ENCODE data around the gene MESP1. TPM values are rescaled to one million over a fixed set of nuclear protein-coding genes. Genes with fewer than 3 reads are reported as not detected.

MESP1 gene, protein sequence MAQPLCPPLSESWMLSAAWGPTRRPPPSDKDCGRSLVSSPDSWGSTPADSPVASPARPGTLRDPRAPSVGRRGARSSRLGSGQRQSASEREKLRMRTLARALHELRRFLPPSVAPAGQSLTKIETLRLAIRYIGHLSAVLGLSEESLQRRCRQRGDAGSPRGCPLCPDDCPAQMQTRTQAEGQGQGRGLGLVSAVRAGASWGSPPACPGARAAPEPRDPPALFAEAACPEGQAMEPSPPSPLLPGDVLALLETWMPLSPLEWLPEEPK
- 2.6 and 2.8 TPM in 2 replicates for total RNA-seq

GRCh38 chr15:89750560-89751542, at the start of gene MESP1:
Gene MESP1 (minus strand): TSS chr15:89751249. CDS start chr15:89751231, 18 bp downstream.
- DNase-seq (ENCODE audit: low read depth), result peak; percentile 52
- Histone ChIP-seq H3K27me3 (ENCODE audit: control insufficient read depth, insufficient read depth, low read length) (peaks cover 11% of the 10 kb centered on the region), H3K4me3 (ENCODE audit: low read depth, low read length) (peak within 1 kb of the TSS; percentile 52), H3K36me3 (ENCODE audit: control insufficient read depth, insufficient read depth, low read length) (no peaks in the 10 kb centered on the region)
- TF ChIP-seq, protein P1, sequence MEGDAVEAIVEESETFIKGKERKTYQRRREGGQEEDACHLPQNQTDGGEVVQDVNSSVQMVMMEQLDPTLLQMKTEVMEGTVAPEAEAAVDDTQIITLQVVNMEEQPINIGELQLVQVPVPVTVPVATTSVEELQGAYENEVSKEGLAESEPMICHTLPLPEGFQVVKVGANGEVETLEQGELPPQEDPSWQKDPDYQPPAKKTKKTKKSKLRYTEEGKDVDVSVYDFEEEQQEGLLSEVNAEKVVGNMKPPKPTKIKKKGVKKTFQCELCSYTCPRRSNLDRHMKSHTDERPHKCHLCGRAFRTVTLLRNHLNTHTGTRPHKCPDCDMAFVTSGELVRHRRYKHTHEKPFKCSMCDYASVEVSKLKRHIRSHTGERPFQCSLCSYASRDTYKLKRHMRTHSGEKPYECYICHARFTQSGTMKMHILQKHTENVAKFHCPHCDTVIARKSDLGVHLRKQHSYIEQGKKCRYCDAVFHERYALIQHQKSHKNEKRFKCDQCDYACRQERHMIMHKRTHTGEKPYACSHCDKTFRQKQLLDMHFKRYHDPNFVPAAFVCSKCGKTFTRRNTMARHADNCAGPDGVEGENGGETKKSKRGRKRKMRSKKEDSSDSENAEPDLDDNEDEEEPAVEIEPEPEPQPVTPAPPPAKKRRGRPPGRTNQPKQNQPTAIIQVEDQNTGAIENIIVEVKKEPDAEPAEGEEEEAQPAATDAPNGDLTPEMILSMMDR (IDR thresholded peaks at IDR 0.05; ENCODE audit: insufficient read depth, low read length, poor library complexity, severe bottlenecking), result peak; percentile 70

- TF ChIP-seq, protein P1 (IDR thresholded peaks at IDR 0.05; ENCODE audit: insufficient read depth, low read length, poor library complexity, severe bottlenecking), result no peak
- Histone ChIP-seq H3K4me3 (ENCODE audit: low read depth, low read length) (no peak overlapping the region), H3K36me3 (ENCODE audit: control insufficient read depth, insufficient read depth, low read length) (peaks cover 1% of the 10 kb centered on the region), H3K27me3 (ENCODE audit: control insufficient read depth, insufficient read depth, low read length) (no peaks in the 10 kb centered on the region)
- no peak for DNase-seq (ENCODE audit: low read depth)
These were observed 49.0 kb upstream of the MESP1 start for GRCh38 chr15:89799918-89800498.

DNA sequence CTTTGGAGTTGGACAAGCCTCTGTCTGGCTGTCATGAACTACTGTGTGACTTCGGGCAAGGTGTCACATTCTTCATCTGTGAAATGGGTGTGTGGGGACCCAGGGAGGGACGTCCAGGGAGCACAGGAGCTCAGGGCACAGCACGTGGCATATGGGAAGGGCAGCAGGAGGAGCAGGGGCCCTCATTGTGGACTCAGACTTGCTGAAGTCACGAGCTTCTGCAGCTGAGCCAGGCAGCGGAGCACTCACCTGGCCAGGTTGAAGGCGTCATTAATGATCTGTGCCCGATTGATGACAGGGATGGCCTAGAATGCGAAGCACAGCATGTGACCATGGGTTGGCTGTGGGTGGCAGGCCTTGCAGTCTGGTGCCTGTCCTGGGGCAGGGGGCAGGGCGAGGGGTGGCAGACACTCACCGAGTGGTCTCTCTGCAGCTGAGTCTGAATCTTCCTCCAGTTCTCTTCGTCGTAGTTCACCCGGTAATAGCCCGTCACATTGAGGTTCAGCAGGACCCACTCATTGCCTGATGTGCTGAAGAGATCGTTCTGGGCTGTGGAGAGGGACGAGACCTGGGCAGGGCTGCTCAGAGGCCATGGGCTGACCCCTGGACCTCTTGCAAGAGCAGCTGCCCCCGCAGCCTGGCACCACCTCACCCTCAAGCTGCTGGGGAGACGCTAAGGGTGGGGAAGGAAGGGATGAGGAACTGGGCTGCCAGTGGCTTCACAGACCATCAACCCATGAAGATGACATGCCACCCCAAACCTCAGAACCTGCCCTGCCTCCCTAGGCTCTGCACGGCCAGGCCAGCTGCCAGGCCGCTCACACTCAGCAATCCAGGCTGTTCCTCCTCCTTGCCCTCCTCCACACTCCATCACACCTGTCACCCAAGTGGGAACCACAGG, 48.2 kb upstream of the MESP1 start:
- H3K27me3 ChIP-seq (ENCODE audit: control insufficient read depth, insufficient read depth, low read length), result no peaks in the 10 kb centered on the region
- no peak overlapping the region for H3K4me3 ChIP-seq (ENCODE audit: low read depth, low read length)
- H3K36me3 ChIP-seq (ENCODE audit: control insufficient read depth, insufficient read depth, low read length), result peaks cover 1% of the 10 kb centered on the region
- TF ChIP-seq, protein P1 (IDR thresholded peaks at IDR 0.05; ENCODE audit: insufficient read depth, low read length, poor library complexity, severe bottlenecking), result no peak
- DNase-seq (ENCODE audit: low read depth), result no peak

DNA sequence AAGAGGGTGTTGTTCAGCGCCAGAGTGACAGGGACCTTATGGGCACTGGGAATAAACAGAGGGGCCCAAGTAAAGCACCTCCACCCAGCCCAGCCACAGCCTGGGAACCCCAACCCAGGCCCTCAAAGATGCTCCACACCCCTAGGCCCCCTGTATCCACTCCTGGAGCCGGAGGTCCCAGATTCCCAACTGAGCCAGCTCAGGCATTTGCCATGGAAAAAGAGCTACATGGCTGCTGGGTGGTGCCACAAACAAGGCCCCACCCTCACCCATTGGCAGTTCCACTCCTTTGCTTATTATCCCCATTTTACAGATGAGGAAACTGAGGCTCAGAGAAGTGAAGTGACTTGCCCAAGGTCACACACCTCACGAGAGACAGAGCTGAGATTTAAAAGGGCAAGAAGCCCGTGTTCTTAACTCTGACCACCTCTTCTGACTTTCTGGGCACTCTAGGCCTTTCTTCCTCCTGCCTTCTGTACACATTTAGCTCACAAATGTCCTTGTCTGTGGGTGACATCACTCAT, 46.7 kb upstream of the MESP1 start:
- Histone ChIP-seq H3K27me3 (ENCODE audit: control insufficient read depth, insufficient read depth, low read length) (no peaks in the 10 kb centered on the region), H3K36me3 (ENCODE audit: control insufficient read depth, insufficient read depth, low read length) (peaks cover 1% of the 10 kb centered on the region), H3K4me3 (ENCODE audit: low read depth, low read length) (no peak overlapping the region)
- DNase-seq (ENCODE audit: low read depth), result no peak
- TF ChIP-seq, protein P1 (IDR thresholded peaks at IDR 0.05; ENCODE audit: insufficient read depth, low read length, poor library complexity, severe bottlenecking), result no peak

DNA sequence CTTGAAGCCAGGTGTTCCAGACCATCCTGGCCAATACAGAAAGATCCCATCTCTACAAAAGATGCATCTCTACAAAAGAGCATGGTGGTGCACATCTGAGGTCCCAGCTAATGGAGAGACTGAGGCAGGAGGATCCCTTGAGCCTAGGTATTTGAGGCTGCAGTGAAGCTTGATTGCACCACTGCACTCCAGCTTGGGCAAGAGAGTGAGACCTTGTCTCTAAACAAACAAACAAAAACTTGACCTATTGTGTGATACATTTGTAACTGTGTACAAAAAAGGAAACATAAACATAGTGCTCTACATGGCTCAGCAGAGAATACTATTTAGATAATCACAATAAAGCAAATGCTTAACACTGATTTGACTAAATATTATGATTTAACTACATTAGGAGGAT, 44.9 kb upstream of the MESP1 start:
- no peak for DNase-seq (ENCODE audit: low read depth)
- TF ChIP-seq, protein P1 (IDR thresholded peaks at IDR 0.05; ENCODE audit: insufficient read depth, low read length, poor library complexity, severe bottlenecking), result no peak
- Histone ChIP-seq H3K27me3 (ENCODE audit: control insufficient read depth, insufficient read depth, low read length) (no peaks in the 10 kb centered on the region), H3K4me3 (ENCODE audit: low read depth, low read length) (no peak overlapping the region), H3K36me3 (ENCODE audit: control insufficient read depth, insufficient read depth, low read length) (peaks cover 1% of the 10 kb centered on the region)
